HepG2 (cell line): Measurements from ENCODE around the gene TULP4. TPM values are rescaled to one million over a fixed set of nuclear protein-coding genes. Genes with fewer than 3 reads are reported as not detected.
A peak's percentile ranks its signal among the peaks of the same experiment; 100 is the strongest.

Source experiments
- ATAC-seq: fragments of 200-7000 bp; cut with Tn5 transposase; 3 replicates; pipeline ENCODE4 v1.9.1; 2020; ENCODE audit warnings: mild to moderate bottlenecking, moderate library complexity
- BruUV-seq: library from RNA; stranded (reverse); fragments of 400-500 nt; replicated peaks from 2 replicates; lab custom pipeline; 2021; lab: Mats Ljungman, UMichigan
- CTCF ChIA-PET: fragments of 300-600 bp; formaldehyde crosslinking; extraction: SDS; loops from one replicate; lab custom pipeline; 2021; ENCODE audit warnings: low total read pairs, inconsistent platforms, low intra/inter-chr PET ratio; lab: Yijun Ruan, JAX
- POLR2A ChIA-PET: fragments of 350-600 bp; sonication (Branson Sonifier 250); formaldehyde crosslinking; loops from one replicate; lab custom pipeline; 2020; ENCODE audit warnings: antibody characterized with exemption, inconsistent platforms; lab: Yijun Ruan, JAX
- DNase-seq: peaks from one replicate; pipeline ENCODE4 v3.0.0-alpha.2; 2015; ENCODE audit warnings: low spot score
- FAIRE-seq: peaks from 3 replicates; lab custom pipeline; 2011; peaks lifted over from hg19 to GRCh38; lab: Jason Lieb, UNC
- H2AFZ ChIP-seq: one replicate; pipeline ENCODE4 v1.6.1; 2011; ENCODE audit warnings: low read length, inconsistent platforms
- H3K27ac ChIP-seq: fragments of 300-600 bp; 3 replicates; pipeline ENCODE4 v1.8.0; 2011; ENCODE audit warnings: mixed run types, mild to moderate bottlenecking, mixed read lengths, low read length, inconsistent platforms; ENCODE audit not compliant: insufficient read depth; ENCODE audit errors: extremely low read length
- H3K27me3 ChIP-seq, 2 experiments: fragments of 200-600 bp in 1 of 2; 2 replicates in 1 of 2; 3 replicates in 1 of 2; pipeline versions ENCODE4 v1.6.0 to v1.8.0; 2011; ENCODE audit warnings: low read length in 2 of 2, mild to moderate bottlenecking in 2 of 2, moderate library complexity in 2 of 2, inconsistent platforms in 1 of 2; ENCODE audit not compliant: insufficient read depth in 2 of 2, control insufficient read depth in 1 of 2
- H3K36me3 ChIP-seq, 2 experiments: fragments of 200-600 bp in 1 of 2; replicated peaks in 1 of 2; 2 replicates in 1 of 2; 3 replicates in 1 of 2; pipeline versions ENCODE4 v1.5.1 to v1.8.0; 2011; ENCODE audit warnings: low read length in 2 of 2, inconsistent platforms in 1 of 2; ENCODE audit not compliant: insufficient read depth in 2 of 2, control insufficient read depth in 1 of 2
- H3K4me1 ChIP-seq: 2 replicates; pipeline ENCODE4 v1.5.1; 2012; ENCODE audit warnings: low read length, inconsistent platforms; ENCODE audit not compliant: insufficient read depth
- H3K4me2 ChIP-seq: 2 replicates; pipeline ENCODE4 v1.6.0; 2011; ENCODE audit warnings: low read depth, low read length, inconsistent platforms
- H3K4me3 ChIP-seq, 3 experiments: fragments of 200-600 bp in 1 of 3; sonication (generic), shearing (Covaris generic) in 1 of 3; replicated peaks in 1 of 3; 2 replicates each; pipeline ENCODE4 v1.5.1; 2011 to 2016; ENCODE audit warnings: low read length in 3 of 3, inconsistent platforms in 2 of 3, low read depth in 2 of 3, mild to moderate bottlenecking in 2 of 3, control low read depth in 1 of 3, mixed read lengths in 1 of 3; ENCODE audit not compliant: insufficient read depth in 1 of 3
- H3K79me2 ChIP-seq: one replicate; pipeline ENCODE4 v1.6.1; 2011; ENCODE audit warnings: low read length, inconsistent platforms; ENCODE audit not compliant: insufficient read depth
- H3K9ac ChIP-seq: 2 replicates; pipeline ENCODE4 v1.6.0; 2011; ENCODE audit warnings: mild to moderate bottlenecking, low read depth, low read length, inconsistent platforms; ENCODE audit not compliant: insufficient read depth
- H3K9me3 ChIP-seq: 2 replicates; pipeline ENCODE4 v1.5.1; 2012; ENCODE audit warnings: mild to moderate bottlenecking, low read length
- H4K20me1 ChIP-seq: 2 replicates; pipeline ENCODE4 v1.6.0; 2011; ENCODE audit warnings: inconsistent platforms, mild to moderate bottlenecking, low read length, moderate library complexity; ENCODE audit not compliant: insufficient read depth
- ATF2 ChIP-seq: sonication (generic); formaldehyde crosslinking; IDR thresholded peaks from 2 replicates; pipeline ENCODE4 v1.4.0; 2020; ENCODE audit warnings: missing genetic modification reagents
- E2F5 ChIP-seq: sonication (generic); formaldehyde crosslinking; conservative IDR thresholded peaks from 2 replicates; pipeline ENCODE4 v1.4.0; 2020; ENCODE audit warnings: missing genetic modification reagents
- SIX4 ChIP-seq: sonication (generic); formaldehyde crosslinking; IDR thresholded peaks from 2 replicates; pipeline ENCODE4 v1.4.0; 2020; ENCODE audit warnings: missing genetic modification reagents
- YY1 ChIP-seq: IDR thresholded peaks from 2 replicates; pipeline ENCODE4 v1.6.1; 2011; ENCODE audit warnings: low read length, low read depth, moderate library complexity, mild to moderate bottlenecking; ENCODE audit not compliant: insufficient read depth, insufficient replicate concordance
- ZNF20 ChIP-seq: sonication (generic); formaldehyde crosslinking; IDR thresholded peaks from 2 replicates; pipeline ENCODE4 v1.4.0; 2020; ENCODE audit warnings: mild to moderate bottlenecking, moderate library complexity, missing genetic modification reagents
- ZNF230 ChIP-seq: sonication (generic); formaldehyde crosslinking; IDR thresholded peaks from 2 replicates; pipeline ENCODE4 v1.4.0; 2020; ENCODE audit warnings: mild to moderate bottlenecking, missing genetic modification reagents
- ZNF343 ChIP-seq: sonication (generic); formaldehyde crosslinking; IDR thresholded peaks from 2 replicates; pipeline ENCODE4 v1.4.0; 2020; ENCODE audit warnings: mild to moderate bottlenecking, missing genetic modification reagents
- ZNF496 ChIP-seq: sonication (generic); formaldehyde crosslinking; IDR thresholded peaks from 2 replicates; pipeline ENCODE4 v1.8.1; 2023; ENCODE audit warnings: mild to moderate bottlenecking, moderate library complexity, missing genetic modification reagents; ENCODE audit not compliant: insufficient replicate concordance
- ZNF7 ChIP-seq: IDR thresholded peaks from 2 replicates; pipeline ENCODE4 v1.6.1; 2016; ENCODE audit warnings: missing biosample characterization, missing genetic modification reagents
- ZNF737 ChIP-seq: sonication (generic); formaldehyde crosslinking; IDR thresholded peaks from 2 replicates; pipeline ENCODE4 v1.5.0; 2020; ENCODE audit warnings: missing genetic modification reagents, mild to moderate bottlenecking, borderline replicate concordance
- WGBS: methylation state at CpG from one replicate; pipeline ENCODE4 v1.1.6; 2017; ENCODE audit warnings: low lambda C conversion rate; 5-methylcytosine and 5-hydroxymethylcytosine counted together
- in situ Hi-C: cut with HindIII; loops from 2 replicates; pipeline ENCODE4 v1.10.0; 2017; ENCODE audit warnings: low pct_unique_long_range_greater_than_20kb; ENCODE audit not compliant: extremely low pct_ligation_motif_present
- intact Hi-C: fragments of 100-400 bp; cut with micrococcal nuclease; formaldehyde crosslinking; loops from one replicate; pipeline ENCODE4 v1.10.0; 2022; ENCODE audit not compliant: unreplicated experiment
- polyA plus RNA-seq, 8 experiments: library from polyadenylated mRNA; depleted of rRNA in 3 of 8; stranded (reverse) in 7 of 8; unstranded in 1 of 8; fragments of >200 nt; fragmentation: Illumina TruSeq in 4 of 8; extraction: Trizol in 4 of 8; gene quantifications; 2 replicates each; pipeline versions ENCODE4 v1.2.1 to v1.2.3, GENCODE V29; 2011 to 2016; ENCODE audit warnings: low read depth in 4 of 8, missing spikeins in 1 of 8, mixed read lengths in 1 of 8; ENCODE audit not compliant: insufficient read depth in 1 of 8
- total RNA-seq, 5 experiments: library from RNA; depleted of rRNA; stranded (reverse); fragments of >200 nt; fragmentation: Illumina TruSeq; extraction: Trizol; gene quantifications; 2 replicates each; pipeline ENCODE4 v1.2.3, GENCODE V29; 2016; ENCODE audit warnings: low read depth in 1 of 5

TULP4 gene
- total and polyA plus RNA-seq, 2 of the 13 experiments (the other 11 are each of a cell fraction or from before 2014, with no cell fraction given): 21.1 to 122 TPM

- no peak for TF ChIP-seq ZNF496 (CRISPR knock-in tag)
- TF ChIP-seq YY1: no peak
- TF ChIP-seq ZNF343 (CRISPR knock-in tag): no peak
- TF ChIP-seq ZNF7 (CRISPR knock-in tag): no peak
- no peak for TF ChIP-seq ATF2 (CRISPR knock-in tag)
- TF ChIP-seq E2F5: no peak
- no peak for TF ChIP-seq SIX4 (CRISPR knock-in tag)
- no peak for TF ChIP-seq ZNF20
- TF ChIP-seq ZNF230 (CRISPR knock-in tag): no peak
- TF ChIP-seq ZNF737 (CRISPR knock-in tag): no peak
- 92% methylated on average over 7 of the region's 7 CpGs for WGBS
- POLR2A ChIA-PET: no interaction called here
- CTCF ChIA-PET: no interaction called here
- no peaks in the 10 kb centered on the region for H3K9me3 ChIP-seq
- H2AFZ ChIP-seq: no peak overlapping the region
- intact Hi-C loops (no loop called here), in situ Hi-C loops (no loop called here)
- no peaks in the 10 kb centered on the region for H3K27me3 ChIP-seq
- H3K36me3 ChIP-seq: 0 out of 5 replicates have a peak, but pooled peaks cover 2 to 3% of the 10 kb centered on the region in 2 experiments
- no peak overlapping the region for H3K4me2 ChIP-seq
- no peak overlapping the region for H3K27ac ChIP-seq
- H3K79me2 ChIP-seq: peaks cover 55% of the 10 kb centered on the region
- H3K4me1 ChIP-seq: peaks cover 10% of the 10 kb centered on the region
- peaks cover 3% of the 10 kb centered on the region; the same call in 1 of the 2 replicates for H4K20me1 ChIP-seq
- H3K9ac ChIP-seq: no peak overlapping the region
- no TSS peak for BruUV-seq
- ATAC-seq (peak; percentile 39), DNase-seq (no peak), FAIRE-seq (no peak)
- no peak overlapping the region for H3K4me3 ChIP-seq
Observed at GRCh38 chr6:158357570-158358216, 45.4 kb downstream of the TULP4 start.
